GM19043 (cell line): Measurements from ENCODE around the gene KRTAP19-5.
"Not testable (repeated sequence)": the region's sequence is repeated elsewhere in the genome, so short reads cannot be mapped to it uniquely, and the experiment has no call there.

Source experiments
- ATAC-seq: cut with Tn5 transposase; IDR thresholded peaks from one replicate; pipeline ENCODE4 v1.9.1; 2021; ENCODE audit warnings: low read depth; ENCODE audit not compliant: unreplicated experiment

Gene KRTAP19-5

DNA sequence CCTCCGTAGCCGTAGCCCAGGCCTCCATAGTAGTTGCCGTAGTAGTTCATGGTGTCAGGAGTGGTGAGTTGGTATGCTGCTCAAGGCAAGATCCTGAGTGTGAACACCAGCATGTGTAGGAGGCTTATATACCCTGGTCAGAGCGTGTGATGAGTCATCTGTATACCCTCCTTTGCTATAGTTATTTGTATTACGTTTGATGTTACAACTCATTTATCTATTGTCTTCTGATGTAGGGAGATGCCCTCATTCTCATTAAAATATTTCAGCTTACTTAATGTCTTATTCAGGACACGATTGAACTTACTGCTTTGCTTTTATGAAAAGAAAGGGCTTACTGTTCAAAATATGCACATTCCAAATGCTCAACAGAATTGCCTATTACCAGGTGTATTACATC is at the start of gene KRTAP19-5:
Gene KRTAP19-5 (minus strand): TSS at position 101 of the 400 bp plus-strand sequence. CDS start 51 bp downstream, at position 50.
- ATAC-seq, result no peak

DNA sequence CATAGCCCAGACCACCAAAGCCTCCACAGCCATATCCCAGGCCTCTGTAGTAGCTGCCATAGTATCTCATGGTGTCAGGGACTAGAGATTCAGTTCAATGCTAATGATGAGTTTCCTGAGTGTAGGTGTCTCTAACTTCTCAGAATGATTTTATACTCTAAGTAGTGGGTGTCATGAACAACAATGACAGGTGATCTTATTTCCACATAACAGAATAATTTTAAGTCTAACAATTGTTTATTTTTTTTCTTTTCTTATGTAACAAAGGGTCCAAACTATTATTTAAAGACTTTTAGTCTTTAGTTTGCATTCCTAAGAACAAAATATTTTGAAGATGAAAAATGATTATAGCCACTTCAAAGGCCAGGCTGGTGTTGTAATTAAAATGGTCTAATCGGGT is 39.8 kb upstream of the KRTAP19-5 start, which contains the start of gene KRTAP19-6:
Gene KRTAP19-6 (minus strand): TSS at position 101 of the 400 bp plus-strand sequence. CDS start 31 bp downstream, at position 70.
- ATAC-seq, result no peak

DNA sequence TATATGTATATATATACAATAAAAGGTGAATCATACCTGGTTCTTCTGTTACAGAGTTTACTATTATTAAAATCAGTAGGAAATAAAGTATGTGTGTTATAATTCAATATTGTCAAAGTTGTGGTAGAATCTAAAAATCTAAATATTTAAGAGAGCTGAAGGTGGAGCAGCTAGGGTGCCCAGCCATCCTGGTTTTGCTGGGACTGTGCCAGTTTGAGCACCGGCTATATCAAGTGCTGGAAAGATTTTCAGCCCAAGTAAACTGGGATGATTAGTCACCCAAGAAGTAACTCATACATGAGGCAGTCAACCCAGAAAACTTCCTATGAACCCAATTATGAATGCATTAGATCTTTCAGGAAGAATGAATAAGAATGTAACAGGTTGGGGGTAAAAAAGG is 16.9 kb upstream of the KRTAP19-5 start:
- no peak for ATAC-seq

DNA sequence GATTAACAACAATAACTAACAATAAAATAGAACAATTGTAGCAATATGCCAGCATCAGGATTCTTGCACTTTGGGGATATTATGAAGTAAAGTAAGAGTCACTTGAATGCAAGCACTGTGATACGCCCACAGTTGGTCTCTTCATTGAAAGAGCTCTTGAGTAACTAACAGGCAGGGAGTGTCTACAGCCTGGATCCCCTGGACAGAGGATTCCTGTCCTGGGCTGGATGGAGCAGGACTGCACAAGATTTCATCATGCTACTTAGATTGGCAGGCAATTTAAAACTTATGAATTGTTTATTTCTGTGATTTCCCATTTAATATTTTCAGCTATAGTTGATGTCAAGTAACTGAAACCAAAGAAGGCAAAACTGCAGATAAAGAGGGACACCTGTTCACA is 13.7 kb upstream of the KRTAP19-5 start:
- no peak for ATAC-seq

DNA sequence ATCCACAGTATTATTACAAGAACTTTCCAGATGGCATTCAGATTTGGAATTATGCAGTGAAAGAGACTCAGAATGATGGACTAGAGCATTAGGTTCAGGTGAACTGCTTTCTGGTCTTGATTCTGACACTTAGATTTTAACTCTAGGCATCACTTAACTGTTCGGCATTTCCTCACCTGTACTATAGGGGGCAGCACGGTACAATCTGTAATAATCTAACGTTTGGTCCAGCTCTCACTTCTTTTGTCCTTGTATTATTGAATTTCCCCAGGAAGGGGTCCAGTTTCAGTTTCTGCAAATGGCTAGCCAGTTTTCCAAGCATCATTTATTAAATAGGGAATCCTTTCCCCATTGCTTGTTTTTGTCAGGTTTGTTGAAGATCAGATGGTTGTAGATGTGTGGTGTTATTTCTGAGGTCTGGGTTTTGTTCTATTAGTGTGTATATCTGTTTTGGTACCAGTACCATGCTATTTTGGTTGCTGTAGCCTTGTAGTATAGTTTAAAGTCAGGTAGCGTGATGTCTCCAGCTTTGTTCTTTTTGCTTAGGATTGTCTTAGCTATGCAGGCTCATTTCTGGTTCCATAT is 3.8 kb upstream of the KRTAP19-5 start:
- ATAC-seq, result not testable (repeated sequence)

DNA sequence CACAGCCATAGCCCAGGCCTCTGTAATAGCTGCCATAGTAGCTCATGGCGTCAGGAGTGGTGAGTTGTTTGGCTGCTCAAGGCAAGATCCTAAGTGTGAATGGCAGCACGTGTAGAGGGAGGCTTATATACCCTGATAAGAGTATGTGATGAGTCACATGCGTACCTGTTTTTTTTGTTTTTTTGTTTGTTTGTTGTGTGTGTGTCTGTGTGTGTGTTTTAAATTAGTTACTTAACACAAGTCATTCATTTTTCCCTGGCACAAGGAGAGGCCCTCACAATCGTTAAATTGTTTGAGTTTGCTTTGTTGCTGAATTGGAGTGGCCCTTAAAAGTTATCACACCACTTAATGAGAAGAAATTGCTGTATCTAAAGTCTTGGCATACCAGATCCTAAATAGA is 4.9 kb downstream of the KRTAP19-5 start, which contains the start of gene KRTAP19-4:
Gene KRTAP19-4 (minus strand): TSS at position 101 of the 400 bp plus-strand sequence. CDS start 55 bp downstream, at position 46.
- no peak for ATAC-seq

DNA sequence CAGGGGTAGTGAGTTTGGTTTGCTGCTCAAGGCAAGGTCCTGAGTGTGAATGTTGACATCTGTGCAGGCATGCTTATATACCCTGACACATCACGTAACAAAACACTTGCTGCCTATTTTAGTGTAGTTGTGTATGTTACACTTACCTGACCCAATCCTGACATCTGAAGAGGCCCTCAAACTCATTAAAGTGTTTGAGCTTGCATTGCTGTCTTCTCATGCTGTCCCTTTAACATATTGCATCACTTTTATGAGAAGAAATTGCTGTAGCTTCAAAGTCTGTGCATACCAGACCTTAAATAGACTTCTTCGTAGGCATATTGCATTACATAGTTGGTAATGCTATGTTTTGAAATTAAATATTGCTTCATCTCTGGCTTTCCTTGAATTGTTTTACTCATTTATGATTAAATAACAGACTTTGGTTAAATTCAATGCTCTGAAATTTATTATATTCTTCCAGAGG is 9.9 kb downstream of the KRTAP19-5 start, which contains the start of gene KRTAP19-3:
Gene KRTAP19-3 (minus strand): TSS at position 51 of the 466 bp plus-strand sequence. CDS start 56 bp downstream, outside the sequence.
- no peak for ATAC-seq

DNA sequence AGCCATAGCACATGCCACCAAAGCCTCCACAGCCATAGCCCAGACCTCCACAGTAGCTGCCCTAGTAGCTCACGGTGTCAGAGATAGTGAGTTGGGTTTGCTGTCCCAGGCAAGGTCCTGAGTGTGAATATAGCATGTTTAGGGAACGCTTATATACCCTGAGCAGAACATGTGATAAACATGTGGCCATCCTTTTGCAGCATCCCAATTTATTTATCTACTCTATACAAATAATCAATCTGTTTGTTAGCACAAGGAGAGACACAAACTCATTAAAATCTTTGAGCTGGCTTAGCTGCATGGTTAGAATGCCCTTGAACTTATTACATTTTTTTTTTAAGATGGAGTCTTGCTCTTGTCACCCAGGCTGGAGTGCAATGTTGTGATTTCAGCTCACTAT is 14.6 kb downstream of the KRTAP19-5 start, which contains the start of gene KRTAP19-2:
Gene KRTAP19-2 (minus strand): TSS at position 101 of the 400 bp plus-strand sequence. CDS start 88 bp downstream, at position 13.
- ATAC-seq, result no peak

DNA sequence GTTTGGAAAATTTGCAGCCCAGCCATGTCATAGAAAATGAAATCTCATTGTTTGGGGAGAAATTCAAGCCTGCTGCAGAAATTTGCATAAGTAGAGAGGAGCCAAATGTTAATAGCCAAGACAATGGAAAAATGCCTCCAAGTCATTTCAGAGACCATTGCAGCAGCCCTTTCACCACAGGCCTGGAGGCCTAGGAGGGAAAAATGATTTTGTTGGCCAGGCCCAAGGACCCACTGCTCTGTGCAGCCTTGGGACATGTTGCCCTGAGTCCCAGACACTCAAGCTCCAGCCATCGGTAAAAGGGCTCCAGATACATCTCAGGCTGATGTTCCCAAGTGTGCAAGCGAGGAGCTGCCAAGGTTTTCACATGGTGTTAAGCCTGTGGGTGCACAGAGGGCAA is 15.8 kb downstream of the KRTAP19-5 start:
- ATAC-seq, result no peak

DNA sequence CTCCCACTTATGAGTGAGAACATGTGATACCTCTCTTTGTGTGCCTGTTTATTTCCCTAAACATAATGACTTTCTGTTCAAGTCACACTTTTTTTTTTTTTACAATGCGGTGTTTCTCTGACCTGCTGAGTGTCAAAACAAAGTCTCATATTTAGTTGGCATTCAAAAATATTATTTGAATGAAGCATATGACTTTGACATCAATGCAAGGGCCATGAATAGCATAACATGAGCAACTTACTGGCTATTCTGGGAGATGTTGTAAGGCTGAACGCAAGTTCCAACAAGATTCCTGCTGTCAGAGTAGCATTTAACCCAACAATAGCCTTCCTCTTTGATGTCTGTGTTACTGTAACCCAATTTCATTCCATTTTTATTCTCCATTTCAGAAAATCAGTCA is 19.8 kb downstream of the KRTAP19-5 start:
- no peak for ATAC-seq

DNA sequence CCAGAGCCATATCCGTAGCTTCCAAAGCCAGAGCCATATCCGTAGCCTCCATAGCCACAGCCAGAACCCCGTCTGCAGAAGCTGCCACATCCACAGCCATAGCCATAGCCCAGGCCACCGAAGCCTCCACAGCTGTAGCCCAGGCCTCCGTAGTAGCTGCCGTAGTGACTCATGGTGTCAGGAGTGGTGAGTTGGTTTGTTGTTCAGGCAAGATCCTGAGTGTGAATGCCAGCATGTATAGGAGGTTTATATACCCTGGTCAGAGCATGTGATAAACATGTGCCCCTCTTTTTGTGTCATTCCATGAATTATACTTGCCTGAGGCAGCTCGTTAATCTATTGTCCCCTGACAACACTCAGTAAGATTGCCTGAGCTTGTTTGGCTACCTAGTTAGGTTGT is 21.8 kb downstream of the KRTAP19-5 start, which contains the start of gene KRTAP19-1:
Gene KRTAP19-1 (minus strand): TSS at position 223 of the 400 bp plus-strand sequence. CDS start 50 bp downstream, at position 173.
- ATAC-seq, result no peak

DNA sequence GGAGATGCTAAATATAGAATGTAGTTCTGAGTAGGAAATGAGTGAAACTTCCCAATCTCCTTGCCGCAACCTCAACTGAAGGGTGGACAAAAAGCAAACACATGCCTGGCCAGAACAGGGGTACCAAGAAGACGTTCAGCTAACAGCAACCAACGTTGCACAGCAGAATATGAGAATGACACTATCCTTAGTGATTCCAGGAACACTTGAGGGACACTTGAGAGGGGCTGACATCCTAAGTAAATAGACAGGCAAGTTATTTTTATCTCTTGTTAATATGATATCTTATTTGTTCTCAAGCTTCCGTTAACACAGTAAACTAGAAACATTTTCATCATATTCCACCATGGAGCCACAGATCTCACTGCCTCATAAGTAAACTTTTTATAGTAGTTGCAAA is 22.7 kb downstream of the KRTAP19-5 start:
- no peak for ATAC-seq

DNA sequence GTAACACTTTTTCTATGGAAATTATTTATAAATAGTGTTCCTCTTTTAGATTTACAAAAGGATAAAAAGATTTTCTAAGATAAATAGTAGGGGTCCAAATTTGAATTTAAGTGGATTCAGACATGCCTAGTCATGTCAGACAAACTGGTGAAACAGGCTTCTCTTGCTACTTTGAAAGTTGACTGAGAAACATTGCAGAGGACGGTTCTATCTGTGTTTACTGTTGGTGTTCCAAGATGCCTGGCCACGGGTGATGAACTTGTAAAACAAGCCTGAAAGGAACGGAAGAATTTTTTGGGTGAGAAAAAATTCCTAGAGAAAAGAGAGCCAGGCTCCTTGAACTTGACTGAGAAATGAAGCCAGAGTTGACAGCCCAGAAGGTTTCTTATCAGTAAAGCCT is 23.9 kb downstream of the KRTAP19-5 start:
- no peak for ATAC-seq

DNA sequence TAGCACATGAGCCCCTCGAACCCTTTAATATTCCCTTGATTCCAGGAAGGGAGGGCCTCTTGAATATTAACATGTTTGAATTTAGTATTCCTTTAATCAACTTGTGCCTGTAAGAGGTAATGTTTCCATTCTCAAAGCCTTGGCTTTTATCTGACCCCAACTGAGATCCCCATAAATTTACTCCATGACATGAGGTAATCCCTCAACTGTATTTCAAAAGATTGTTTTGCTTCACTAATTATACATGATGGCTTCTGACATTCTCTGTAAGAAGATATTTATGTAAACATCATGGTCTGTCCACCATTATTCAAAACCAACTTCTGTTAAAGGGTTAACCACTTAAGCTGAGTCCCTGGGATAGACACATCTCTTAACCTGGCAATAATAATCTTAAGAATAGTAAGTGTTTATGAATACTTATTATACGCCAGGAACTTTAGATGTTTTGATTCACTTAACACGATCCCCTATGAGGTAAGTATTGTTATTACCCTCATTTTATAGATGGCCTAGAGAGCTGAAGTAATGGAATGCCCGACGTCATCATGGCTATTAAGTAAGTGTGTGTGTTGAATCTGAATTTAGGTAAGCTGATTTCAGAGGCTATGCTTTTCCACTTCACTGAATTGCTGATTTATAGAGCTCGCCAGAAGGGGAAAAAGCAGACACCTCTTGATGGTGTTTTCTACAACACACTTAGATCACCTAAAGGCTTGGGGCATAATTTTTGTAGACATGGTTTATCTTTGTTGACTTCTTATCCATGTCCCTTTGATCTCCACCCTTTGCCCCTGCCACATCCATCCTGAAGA is 32.8 kb downstream of the KRTAP19-5 start:
- no peak for ATAC-seq

DNA sequence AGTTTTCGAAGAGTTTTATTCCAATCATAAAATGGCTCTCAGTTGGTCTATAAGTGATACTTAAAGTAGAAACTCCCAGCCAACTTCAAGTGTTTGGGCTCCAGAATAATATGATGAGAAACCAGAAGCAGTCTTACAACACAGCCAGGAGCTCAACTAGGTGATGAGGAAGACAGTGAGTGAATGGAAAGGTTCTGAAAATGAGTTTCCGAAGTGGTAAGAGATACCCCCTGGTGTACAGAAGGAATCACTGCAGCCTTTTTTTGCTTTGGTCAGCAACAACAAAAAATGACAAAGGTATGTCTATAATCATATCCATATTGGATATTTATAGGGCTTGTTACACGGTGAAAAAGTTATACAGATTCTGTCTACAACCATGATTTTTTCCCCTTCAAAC is 38.2 kb downstream of the KRTAP19-5 start:
- no peak for ATAC-seq
